Fibroblast of villous mesenchyme (primary cell): ENCODE results near the gene METTL16. TPM values are rescaled to one million over a fixed set of nuclear protein-coding genes. Genes with fewer than 3 reads are reported as not detected.

ENCODE experiments used
- DNase-seq: peaks from one replicate; pipeline ENCODE4 v3.0.0-alpha.2; 2010; ENCODE audit warnings: low read depth
- H3K4me3 ChIP-seq: 2 replicates; pipeline ENCODE4 v1.5.1; 2011; ENCODE audit warnings: low read depth, mild to moderate bottlenecking, low read length
- total RNA-seq: library from RNA; depleted of rRNA; stranded (reverse); fragments of >200 nt; gene quantifications from 2 replicates; pipeline ENCODE4 v1.2.3, GENCODE V29; 2012
- TF ChIP-seq, protein P1 (sequence below): IDR thresholded peaks from 2 replicates; pipeline ENCODE4 v1.5.1; 2012; ENCODE audit warnings: low read depth, mild to moderate bottlenecking, low read length; ENCODE audit not compliant: insufficient read depth

Gene METTL16
- total RNA-seq, 1 donor = 16.8 TPM

DNA sequence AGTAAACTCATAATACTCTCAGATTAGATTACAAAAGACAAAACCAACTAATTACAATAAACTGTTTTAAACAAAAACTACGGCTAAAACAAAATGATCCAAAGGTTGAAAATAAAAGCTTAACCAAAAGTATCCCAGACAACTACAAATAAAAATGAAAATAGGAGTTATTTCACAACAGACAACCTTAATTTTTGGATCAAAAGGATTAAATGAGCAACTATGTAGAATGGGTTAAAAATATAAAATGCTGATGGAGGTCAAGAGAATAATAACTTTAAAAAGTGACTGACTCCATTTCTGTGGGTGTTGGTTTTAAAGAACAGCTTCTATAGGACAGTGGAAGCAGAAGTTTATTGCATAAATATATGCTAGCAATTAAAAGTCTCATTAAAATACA, 28.6 kb downstream of the METTL16 start:
- DNase-seq = no peak
- TF ChIP-seq, protein P1, sequence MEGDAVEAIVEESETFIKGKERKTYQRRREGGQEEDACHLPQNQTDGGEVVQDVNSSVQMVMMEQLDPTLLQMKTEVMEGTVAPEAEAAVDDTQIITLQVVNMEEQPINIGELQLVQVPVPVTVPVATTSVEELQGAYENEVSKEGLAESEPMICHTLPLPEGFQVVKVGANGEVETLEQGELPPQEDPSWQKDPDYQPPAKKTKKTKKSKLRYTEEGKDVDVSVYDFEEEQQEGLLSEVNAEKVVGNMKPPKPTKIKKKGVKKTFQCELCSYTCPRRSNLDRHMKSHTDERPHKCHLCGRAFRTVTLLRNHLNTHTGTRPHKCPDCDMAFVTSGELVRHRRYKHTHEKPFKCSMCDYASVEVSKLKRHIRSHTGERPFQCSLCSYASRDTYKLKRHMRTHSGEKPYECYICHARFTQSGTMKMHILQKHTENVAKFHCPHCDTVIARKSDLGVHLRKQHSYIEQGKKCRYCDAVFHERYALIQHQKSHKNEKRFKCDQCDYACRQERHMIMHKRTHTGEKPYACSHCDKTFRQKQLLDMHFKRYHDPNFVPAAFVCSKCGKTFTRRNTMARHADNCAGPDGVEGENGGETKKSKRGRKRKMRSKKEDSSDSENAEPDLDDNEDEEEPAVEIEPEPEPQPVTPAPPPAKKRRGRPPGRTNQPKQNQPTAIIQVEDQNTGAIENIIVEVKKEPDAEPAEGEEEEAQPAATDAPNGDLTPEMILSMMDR = no peak
- H3K4me3 ChIP-seq = no peak overlapping the region

DNA sequence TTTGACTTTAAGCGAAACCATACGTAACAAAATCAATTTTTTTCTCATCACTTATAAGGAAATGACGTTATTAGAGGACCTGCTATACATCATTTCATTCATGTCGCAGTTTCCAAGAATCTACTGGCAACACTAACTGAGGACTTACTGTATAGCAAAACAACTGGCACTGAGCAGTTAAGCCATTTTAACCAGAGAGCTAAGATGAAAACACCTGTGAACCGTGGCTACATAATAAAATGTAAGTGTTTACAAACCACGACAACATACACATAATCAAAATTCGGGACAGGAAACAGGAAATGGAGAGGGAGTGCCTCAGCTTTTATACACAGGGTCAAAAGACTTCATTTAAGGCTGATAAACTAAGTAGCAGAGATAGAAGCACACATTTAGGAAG, 29.5 kb downstream of the METTL16 start:
- no peak overlapping the region for H3K4me3 ChIP-seq
- DNase-seq = no peak
- TF ChIP-seq, protein P1 = no peak

DNA sequence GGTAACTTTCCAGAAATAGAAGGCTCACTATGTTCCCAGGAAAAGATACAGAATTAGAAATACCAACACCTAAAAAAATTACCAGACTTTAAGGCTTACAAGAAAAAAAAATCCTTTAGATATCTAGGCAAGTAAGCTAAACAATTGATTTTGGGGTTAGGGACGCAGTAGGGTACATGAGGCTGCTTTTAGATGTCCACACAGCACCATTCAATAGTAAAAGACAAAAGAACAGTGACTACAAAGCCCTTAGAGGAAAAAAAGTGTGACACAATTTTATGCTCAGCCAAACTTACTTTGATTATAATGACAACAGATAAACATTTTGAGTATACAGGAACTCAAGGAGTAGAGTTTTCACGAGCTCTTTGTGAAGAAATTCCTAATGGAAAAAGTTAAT, 29.9 kb downstream of the METTL16 start:
- no peak for DNase-seq
- H3K4me3 ChIP-seq = no peak overlapping the region
- TF ChIP-seq, protein P1 = no peak

DNA sequence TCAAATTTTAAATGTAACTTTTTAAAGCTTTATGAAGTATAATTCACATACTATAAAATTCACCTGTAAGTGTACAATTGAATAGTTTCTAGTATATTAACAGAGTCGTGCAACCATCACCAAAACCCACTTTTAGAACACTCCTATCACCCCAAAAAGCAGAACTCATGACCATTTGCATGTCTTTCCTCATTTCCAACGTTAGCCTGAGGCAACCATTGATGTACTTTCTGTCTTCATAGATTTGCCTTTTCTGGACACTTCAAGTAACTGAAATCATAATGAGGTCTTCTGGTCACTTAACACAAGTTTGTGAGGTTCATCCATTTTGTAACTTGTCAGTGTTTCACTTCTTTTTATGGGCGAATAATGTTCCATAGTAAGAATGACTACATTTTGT, 33.2 kb downstream of the METTL16 start:
- TF ChIP-seq, protein P1 = no peak
- DNase-seq = no peak
- H3K4me3 ChIP-seq = no peak overlapping the region

DNA sequence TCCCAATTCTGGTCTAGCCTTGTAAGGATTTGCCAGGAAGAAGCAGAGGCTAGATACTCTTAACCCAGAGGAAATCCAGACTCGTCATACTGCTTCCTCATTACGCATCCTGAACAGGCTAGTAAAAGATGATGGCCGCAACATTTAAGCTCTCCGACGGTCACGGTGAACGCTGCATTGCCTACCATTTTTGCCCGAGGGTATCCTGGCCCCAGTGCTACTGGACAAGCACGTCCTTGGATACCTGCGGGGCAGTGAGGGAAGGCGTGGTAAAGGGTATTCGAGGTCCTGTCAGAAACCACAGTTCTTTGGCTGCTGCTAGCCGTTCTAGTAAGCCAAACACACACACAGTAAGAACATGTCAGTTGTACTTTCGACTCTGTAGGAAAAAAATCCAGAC, 36.6 kb downstream of the METTL16 start:
- TF ChIP-seq, protein P1 = no peak
- no peak for DNase-seq
- no peak overlapping the region for H3K4me3 ChIP-seq

DNA sequence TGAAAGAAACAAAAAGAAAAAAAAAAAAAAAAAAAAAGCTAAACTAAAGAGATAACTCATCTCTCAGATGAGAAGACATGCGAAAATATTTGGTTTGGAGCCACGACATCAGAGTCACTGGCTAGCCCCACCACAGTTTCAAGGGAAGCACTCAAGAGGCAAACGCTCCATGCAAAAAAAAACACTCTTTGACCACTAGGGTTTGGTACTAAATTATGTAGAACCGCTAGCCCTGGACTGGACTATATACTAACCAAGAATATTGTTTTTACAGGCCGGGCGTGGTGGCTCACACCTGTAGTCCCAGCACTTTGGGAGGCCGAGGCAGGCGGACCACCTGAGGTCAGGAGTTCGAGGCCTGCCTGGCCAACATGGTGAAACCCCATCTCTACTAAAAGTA, 37.3 kb downstream of the METTL16 start:
- no peak for DNase-seq
- H3K4me3 ChIP-seq = no peak overlapping the region
- TF ChIP-seq, protein P1 = no peak

DNA sequence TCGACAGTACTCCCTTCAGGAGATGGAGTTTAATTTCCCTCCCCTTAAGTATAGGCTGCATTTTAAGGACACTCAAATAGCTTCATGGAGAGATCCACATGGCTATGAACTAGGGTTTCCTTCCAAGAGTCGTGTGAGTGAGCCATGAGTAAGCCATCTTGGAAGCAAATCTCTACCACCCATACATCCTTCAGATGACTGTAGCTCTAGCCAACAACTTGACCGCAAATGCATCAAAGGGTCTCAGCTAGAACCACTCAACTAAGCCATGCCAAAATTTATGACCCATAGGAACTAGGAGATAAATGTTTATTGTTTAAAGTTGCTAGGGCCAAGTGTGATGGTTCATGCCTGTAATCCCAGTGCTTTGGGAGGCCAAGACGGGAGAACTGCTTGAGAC, 43.4 kb downstream of the METTL16 start:
- H3K4me3 ChIP-seq = no peak overlapping the region
- TF ChIP-seq, protein P1 = no peak
- no peak for DNase-seq
